Measurements from ENCODE around the gene TBC1D4. TPM values are rescaled to one million over a fixed set of nuclear protein-coding genes. Genes with fewer than 3 reads are reported as not detected.

The TBC1D4 gene
- total and polyA plus RNA-seq, 10 of the 15 experiments (the other 5 are each of a cell fraction or from before 2014, with no cell fraction given): 11.0 to 38.6 (median 25.5) TPM

DNA sequence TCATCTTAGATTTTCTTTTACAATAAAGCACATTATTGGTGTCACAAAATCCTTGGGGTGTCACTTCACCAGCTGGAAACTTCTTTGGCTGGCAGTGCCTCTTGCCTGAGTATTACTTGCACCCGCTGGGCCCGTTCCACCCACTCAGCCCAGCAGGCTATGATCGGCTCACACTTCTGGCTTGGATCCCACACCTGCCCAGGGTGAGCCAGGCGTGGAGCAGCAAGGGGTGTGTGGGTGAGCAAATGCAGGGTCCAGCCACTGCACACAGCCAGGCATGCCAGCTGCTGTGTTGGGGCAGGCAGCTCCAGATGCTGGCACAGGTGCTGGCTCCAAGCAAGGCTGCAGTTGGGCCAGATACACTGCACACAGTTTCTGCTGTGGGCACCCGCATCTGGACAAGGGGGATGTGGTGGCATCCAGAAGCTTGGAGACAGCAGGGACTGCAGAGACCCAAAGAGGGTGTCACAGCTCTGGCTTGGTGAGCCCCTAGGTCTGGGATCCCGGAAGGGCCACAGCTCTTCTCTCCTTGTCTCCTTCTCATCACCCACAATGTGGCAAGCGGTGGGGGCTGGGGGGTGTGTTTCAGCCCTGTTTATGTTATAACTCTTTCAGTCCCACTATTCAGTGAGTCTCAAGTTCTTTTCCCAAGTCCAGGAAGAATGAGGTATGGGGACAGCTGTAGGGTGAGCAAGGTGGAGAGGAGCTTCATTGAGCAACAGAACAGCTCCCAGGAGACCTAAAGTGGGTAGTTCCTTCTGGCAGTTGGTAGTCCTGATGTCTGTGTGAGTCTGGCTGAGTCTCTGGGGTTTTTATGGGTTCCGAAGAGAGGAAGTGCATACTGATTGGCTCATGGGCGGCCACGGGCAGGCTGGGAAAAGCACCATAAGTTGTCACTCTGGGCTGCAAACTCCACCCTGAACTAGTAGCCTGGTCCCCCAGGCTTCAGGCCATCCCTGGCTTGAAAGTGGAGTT is 25.3 kb upstream of the TBC1D4 start:
- H4K20me1 ChIP-seq (ENCODE audit: control insufficient read depth, insufficient read depth): no peaks in the 10 kb centered on the region
- H3K79me2 ChIP-seq (ENCODE audit: control insufficient read depth, insufficient read depth, low read length): no peaks in the 10 kb centered on the region
- H3K9me3 ChIP-seq (replicated peaks; ENCODE audit: control insufficient read depth, insufficient read depth, low read length): no peaks in the 10 kb centered on the region; the same call in 1 of the 3 replicates
- H3K27me3 ChIP-seq (replicated peaks in 1 of 2; ENCODE audit: control insufficient read depth in 2 of 2, insufficient read depth in 2 of 2, low read length in 1 of 2): no peaks in the 10 kb centered on the region
- TF ChIP-seq SPI1 (IDR thresholded peaks at IDR 0.05; ENCODE audit: borderline replicate concordance, insufficient read depth, low read depth, low read length) (peak; percentile 66), BMI1 (IDR thresholded peaks at IDR 0.05; ENCODE audit: borderline replicate concordance) (no peak)
- no peak overlapping the region for H3K27ac ChIP-seq (ENCODE audit: control insufficient read depth, insufficient read depth)
- BruUV-seq (replicated peaks): no TSS peak
- RAD21 ChIA-PET (ENCODE audit: unreplicated experiment): no interaction called here
- 73% methylated on average over 10 of the region's 10 CpGs for WGBS (ENCODE audit: insufficient coverage, insufficient replicate concordance, low lambda C conversion rate, missing lambda C conversion rate)
- H2AFZ ChIP-seq (ENCODE audit: control insufficient read depth, low read depth, low read length): no peak overlapping the region
- no peak overlapping the region for H3K4me2 ChIP-seq (ENCODE audit: control insufficient read depth, insufficient read depth)
- no peak overlapping the region for H3K4me3 ChIP-seq
- in situ Hi-C loops (cut with MboI): no loop called here
- H3K36me3 ChIP-seq (ENCODE audit: control insufficient read depth in 2 of 2, insufficient read depth in 2 of 2, low read length in 1 of 2): no peaks in the 10 kb centered on the region
- peaks cover 16% of the 10 kb centered on the region for H3K4me1 ChIP-seq (ENCODE audit: control insufficient read depth, insufficient read depth, low read length)
- DNase-seq (ENCODE audit: low read depth, low spot score) (no peak), FAIRE-seq (no peak), ATAC-seq (peak; percentile 18)
- POLR2A ChIA-PET: interaction anchor here (0.5 kb wide), 1 partner anchor 9 kb away, joined by 3 read pairs; no protein-coding TSS in a partner anchor
- SMC1A ChIA-PET (ENCODE audit: uncharacterized antibody, unreplicated experiment): interaction anchor here (0.8 kb wide), 1 partner anchor 27 kb away, joined by 3 read pairs; no protein-coding TSS in a partner anchor
- no peak overlapping the region for H3K9ac ChIP-seq (ENCODE audit: control insufficient read depth, insufficient read depth, low read length)
- intact Hi-C loops (cut with micrococcal nuclease; ENCODE audit: unreplicated experiment): no loop called here
- CTCF ChIA-PET: no interaction called here

DNA sequence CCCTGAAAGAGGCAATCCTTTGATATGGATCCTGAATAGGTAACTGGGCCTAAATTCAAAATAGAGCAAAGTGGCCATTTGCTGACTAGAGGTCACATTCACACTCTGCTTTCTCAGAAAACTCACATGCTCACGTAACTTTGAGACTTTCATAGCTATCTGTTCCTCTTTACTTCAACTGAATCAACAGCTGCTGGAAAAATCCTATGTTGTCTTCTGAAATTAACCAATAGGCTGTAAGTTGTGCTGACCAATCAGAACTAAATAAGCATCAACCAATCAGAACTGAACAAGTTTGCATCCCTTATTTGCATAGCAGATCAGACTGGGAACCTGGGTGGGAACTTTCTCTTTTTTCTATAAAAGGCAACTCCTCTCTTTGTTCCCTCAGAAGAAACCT is 24.0 kb upstream of the TBC1D4 start:
- Histone ChIP-seq H3K4me3 (no peak overlapping the region), H3K79me2 (ENCODE audit: control insufficient read depth, insufficient read depth, low read length) (no peaks in the 10 kb centered on the region), H3K9me3 (replicated peaks; ENCODE audit: control insufficient read depth, insufficient read depth, low read length) (no peaks in the 10 kb centered on the region; the same call in 1 of the 3 replicates), H3K27me3 (replicated peaks in 1 of 2; ENCODE audit: control insufficient read depth in 2 of 2, insufficient read depth in 2 of 2, low read length in 1 of 2) (no peaks in the 10 kb centered on the region), H4K20me1 (ENCODE audit: control insufficient read depth, insufficient read depth) (no peaks in the 10 kb centered on the region), H3K4me2 (ENCODE audit: control insufficient read depth, insufficient read depth) (no peak overlapping the region), H2AFZ (ENCODE audit: control insufficient read depth, low read depth, low read length) (no peak overlapping the region), H3K4me1 (ENCODE audit: control insufficient read depth, insufficient read depth, low read length) (peaks cover 5% of the 10 kb centered on the region; the same call in 1 of the 2 replicates), H3K9ac (ENCODE audit: control insufficient read depth, insufficient read depth, low read length) (no peak overlapping the region), H3K27ac (ENCODE audit: control insufficient read depth, insufficient read depth) (no peak overlapping the region), H3K36me3 (ENCODE audit: control insufficient read depth in 2 of 2, insufficient read depth in 2 of 2, low read length in 1 of 2) (no peaks in the 10 kb centered on the region)
- ChIA-PET CTCF (interaction anchor here (1.8 kb wide), 1 partner anchor 14 kb away, joined by 5 read pairs; no protein-coding TSS in a partner anchor), SMC1A (ENCODE audit: uncharacterized antibody, unreplicated experiment) (interaction anchor here (1.0 to 1.8 kb wide), 2 partner anchors 22 to 37 kb away, joined by 4 to 5 read pairs; no protein-coding TSS in a partner anchor), POLR2A (no interaction called here), RAD21 (ENCODE audit: unreplicated experiment) (no interaction called here)
- intact Hi-C loops (cut with micrococcal nuclease; ENCODE audit: unreplicated experiment) (no loop called here), in situ Hi-C loops (cut with MboI) (no loop called here)
- WGBS (ENCODE audit: insufficient coverage, insufficient replicate concordance, low lambda C conversion rate, missing lambda C conversion rate): 50% methylated on average over 1 of the region's 1 CpG
- FAIRE-seq (no peak), ATAC-seq (no peak), DNase-seq (ENCODE audit: low read depth, low spot score) (no peak)
- BruUV-seq (replicated peaks): no TSS peak
- TF ChIP-seq, protein P1, sequence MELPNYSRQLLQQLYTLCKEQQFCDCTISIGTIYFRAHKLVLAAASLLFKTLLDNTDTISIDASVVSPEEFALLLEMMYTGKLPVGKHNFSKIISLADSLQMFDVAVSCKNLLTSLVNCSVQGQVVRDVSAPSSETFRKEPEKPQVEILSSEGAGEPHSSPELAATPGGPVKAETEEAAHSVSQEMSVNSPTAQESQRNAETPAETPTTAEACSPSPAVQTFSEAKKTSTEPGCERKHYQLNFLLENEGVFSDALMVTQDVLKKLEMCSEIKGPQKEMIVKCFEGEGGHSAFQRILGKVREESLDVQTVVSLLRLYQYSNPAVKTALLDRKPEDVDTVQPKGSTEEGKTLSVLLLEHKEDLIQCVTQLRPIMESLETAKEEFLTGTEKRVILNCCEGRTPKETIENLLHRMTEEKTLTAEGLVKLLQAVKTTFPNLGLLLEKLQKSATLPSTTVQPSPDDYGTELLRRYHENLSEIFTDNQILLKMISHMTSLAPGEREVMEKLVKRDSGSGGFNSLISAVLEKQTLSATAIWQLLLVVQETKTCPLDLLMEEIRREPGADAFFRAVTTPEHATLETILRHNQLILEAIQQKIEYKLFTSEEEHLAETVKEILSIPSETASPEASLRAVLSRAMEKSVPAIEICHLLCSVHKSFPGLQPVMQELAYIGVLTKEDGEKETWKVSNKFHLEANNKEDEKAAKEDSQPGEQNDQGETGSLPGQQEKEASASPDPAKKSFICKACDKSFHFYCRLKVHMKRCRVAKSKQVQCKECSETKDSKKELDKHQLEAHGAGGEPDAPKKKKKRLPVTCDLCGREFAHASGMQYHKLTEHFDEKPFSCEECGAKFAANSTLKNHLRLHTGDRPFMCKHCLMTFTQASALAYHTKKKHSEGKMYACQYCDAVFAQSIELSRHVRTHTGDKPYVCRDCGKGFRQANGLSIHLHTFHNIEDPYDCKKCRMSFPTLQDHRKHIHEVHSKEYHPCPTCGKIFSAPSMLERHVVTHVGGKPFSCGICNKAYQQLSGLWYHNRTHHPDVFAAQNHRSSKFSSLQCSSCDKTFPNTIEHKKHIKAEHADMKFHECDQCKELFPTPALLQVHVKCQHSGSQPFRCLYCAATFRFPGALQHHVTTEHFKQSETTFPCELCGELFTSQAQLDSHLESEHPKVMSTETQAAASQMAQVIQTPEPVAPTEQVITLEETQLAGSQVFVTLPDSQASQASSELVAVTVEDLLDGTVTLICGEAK (IDR thresholded peaks at IDR 0.05; ENCODE audit: borderline replicate concordance): no peak
- TF ChIP-seq JUND (IDR thresholded peaks at IDR 0.05; ENCODE audit: low read depth, low read length) (no peak), CEBPB (IDR thresholded peaks at IDR 0.05; ENCODE audit: borderline replicate concordance in 1 of 2, low read depth in 2 of 2, low read length in 2 of 2) (no peak), STAT1 (conservative IDR thresholded peaks at IDR 0.05) (no peak), SREBF1 (IDR thresholded peaks at IDR 0.05; ENCODE audit: low read length) (no peak), LARP7 (IDR thresholded peaks at IDR 0.05) (no peak)
- TF ChIP-seq, protein P2, sequence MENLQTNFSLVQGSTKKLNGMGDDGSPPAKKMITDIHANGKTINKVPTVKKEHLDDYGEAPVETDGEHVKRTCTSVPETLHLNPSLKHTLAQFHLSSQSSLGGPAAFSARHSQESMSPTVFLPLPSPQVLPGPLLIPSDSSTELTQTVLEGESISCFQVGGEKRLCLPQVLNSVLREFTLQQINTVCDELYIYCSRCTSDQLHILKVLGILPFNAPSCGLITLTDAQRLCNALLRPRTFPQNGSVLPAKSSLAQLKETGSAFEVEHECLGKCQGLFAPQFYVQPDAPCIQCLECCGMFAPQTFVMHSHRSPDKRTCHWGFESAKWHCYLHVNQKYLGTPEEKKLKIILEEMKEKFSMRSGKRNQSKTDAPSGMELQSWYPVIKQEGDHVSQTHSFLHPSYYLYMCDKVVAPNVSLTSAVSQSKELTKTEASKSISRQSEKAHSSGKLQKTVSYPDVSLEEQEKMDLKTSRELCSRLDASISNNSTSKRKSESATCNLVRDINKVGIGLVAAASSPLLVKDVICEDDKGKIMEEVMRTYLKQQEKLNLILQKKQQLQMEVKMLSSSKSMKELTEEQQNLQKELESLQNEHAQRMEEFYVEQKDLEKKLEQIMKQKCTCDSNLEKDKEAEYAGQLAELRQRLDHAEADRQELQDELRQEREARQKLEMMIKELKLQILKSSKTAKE (IDR thresholded peaks at IDR 0.05; ENCODE audit: low read depth, poor library complexity, severe bottlenecking): no peak

Measured in GM12878 (cell line).